HCT116 (cell line): ENCODE results near the gene CBFA2T2. TPM values are rescaled to one million over a fixed set of nuclear protein-coding genes. Genes with fewer than 3 reads are reported as not detected.

Source experiments
- ATAC-seq: fragments of 200-7000 bp; cut with Tn5 transposase; 2 replicates; pipeline ENCODE4 v1.9.1; 2020; ENCODE audit warnings: mild to moderate bottlenecking, moderate library complexity
- BruUV-seq: library from RNA; stranded (reverse); fragments of 400-500 nt; replicated peaks from 2 replicates; lab custom pipeline; 2021; lab: Mats Ljungman, UMichigan
- CTCF ChIA-PET: fragments of 300-600 bp; sonication (Branson Sonifier 250); formaldehyde crosslinking; loops from one replicate; lab custom pipeline; 2021; ENCODE audit warnings: antibody characterized with exemption; lab: Charles Lee
- POLR2A ChIA-PET: fragments of 300-600, 350-600 bp; sonication (Branson Sonifier 250); formaldehyde crosslinking; loops from one replicate; lab custom pipeline; 2021; ENCODE audit warnings: antibody characterized with exemption; lab: Charles Lee
- RAD21 ChIA-PET, 2 experiments: fragments of 300-600 bp; sonication (Branson Sonifier 250); formaldehyde crosslinking; loops; one replicate each; lab custom pipeline; 2023; ENCODE audit warnings: low total read pairs in 2 of 2; ENCODE audit not compliant: uncharacterized antibody in 2 of 2, unreplicated experiment in 2 of 2, low non-redundant PET in 1 of 2; lab: Charles Lee
- DNase-seq: peaks from one replicate; pipeline ENCODE4 v3.0.0-alpha.2; 2010; ENCODE audit warnings: low read depth, low spot score
- H2AFZ ChIP-seq: fragments of 200-600 bp; shearing (Covaris generic), sonication (generic); 2 replicates; pipeline ENCODE4 v1.6.1; 2017; ENCODE audit warnings: low read depth, mixed run types, mixed read lengths, antibody characterized with exemption, low read length; ENCODE audit not compliant: poor library complexity, severe bottlenecking
- H3K27ac ChIP-seq: 2 replicates; pipeline ENCODE4 v1.5.1; 2012; ENCODE audit warnings: low read depth, low read length
- H3K27me3 ChIP-seq: fragments of 200-600 bp; sonication (generic); 2 replicates; pipeline ENCODE4 v1.6.1; 2016; ENCODE audit warnings: mixed run types, low read length, mixed read lengths; ENCODE audit not compliant: insufficient read depth
- H3K36me3 ChIP-seq, 2 experiments: fragments of 200-500 bp in 1 of 2; fragments of 200-600 bp in 1 of 2; sonication (Bioruptor generic) in 1 of 2; sonication (generic) in 1 of 2; 2 replicates each; pipeline versions ENCODE4 v1.5.1 to v1.6.1; 2014 to 2016; ENCODE audit warnings: low read length in 2 of 2, inconsistent platforms in 1 of 2, mixed read lengths in 1 of 2, mixed run types in 1 of 2; ENCODE audit not compliant: insufficient read depth in 2 of 2, control insufficient read depth in 1 of 2
- H3K4me1 ChIP-seq, 2 experiments: fragments of 200-600 bp in 1 of 2; sonication (generic) in 1 of 2; 2 replicates each; pipeline versions ENCODE4 v1.5.1 to v1.6.1; 2012 to 2017; ENCODE audit warnings: low read length in 2 of 2, inconsistent platforms in 1 of 2, mild to moderate bottlenecking in 1 of 2, mixed read lengths in 1 of 2, mixed run types in 1 of 2, moderate library complexity in 1 of 2; ENCODE audit not compliant: insufficient read depth in 2 of 2, control insufficient read depth in 1 of 2
- H3K4me2 ChIP-seq: fragments of 200-600 bp; sonication (generic); 2 replicates; pipeline ENCODE4 v1.6.1; 2017; ENCODE audit warnings: mixed run types, low read length, mixed read lengths
- H3K4me3 ChIP-seq, 2 experiments: fragments of 200-600 bp in 1 of 2; sonication (generic) in 1 of 2; replicated peaks in 1 of 2; 2 replicates each; pipeline ENCODE4 v1.5.1; 2011 to 2016; ENCODE audit warnings: low read length in 2 of 2, control low read depth in 1 of 2, low read depth in 1 of 2, mild to moderate bottlenecking in 1 of 2, mixed read lengths in 1 of 2, mixed run types in 1 of 2
- H3K79me2 ChIP-seq: fragments of 200-600 bp; sonication (generic); 2 replicates; pipeline ENCODE4 v1.6.1; 2017; ENCODE audit warnings: mild to moderate bottlenecking, mixed run types, low read length, moderate library complexity, mixed read lengths; ENCODE audit not compliant: insufficient read depth
- H3K9ac ChIP-seq: fragments of 200-600 bp; sonication (generic); 2 replicates; pipeline ENCODE4 v1.6.1; 2016; ENCODE audit warnings: low read length, mixed read lengths
- H3K9me2 ChIP-seq: fragments of 200-600 bp; sonication (generic), shearing (Covaris generic); 2 replicates; pipeline ENCODE4 v1.6.1; 2017; ENCODE audit warnings: mixed run types, mild to moderate bottlenecking, moderate library complexity; ENCODE audit not compliant: insufficient read depth
- H3K9me3 ChIP-seq, 2 experiments: fragments of 200-500 bp in 1 of 2; fragments of 200-600 bp in 1 of 2; sonication (Bioruptor generic) in 1 of 2; sonication (generic) in 1 of 2; 2 replicates each; pipeline ENCODE4 v1.6.1; 2014 to 2017; ENCODE audit warnings: low read length in 2 of 2, mixed read lengths in 2 of 2, inconsistent platforms in 1 of 2, low read depth in 1 of 2, mild to moderate bottlenecking in 1 of 2, mixed run types in 1 of 2, moderate library complexity in 1 of 2; ENCODE audit not compliant: control insufficient read depth in 1 of 2, insufficient read depth in 1 of 2
- H4K20me1 ChIP-seq: fragments of 200-600 bp; sonication (generic), shearing (Covaris generic); 2 replicates; pipeline ENCODE4 v1.6.1; 2017; ENCODE audit warnings: mixed run types, mild to moderate bottlenecking, moderate library complexity; ENCODE audit not compliant: insufficient read depth
- CBX3 ChIP-seq: IDR thresholded peaks from 2 replicates; pipeline ENCODE4 v1.6.1; 2012; ENCODE audit warnings: low read depth
- CEBPB ChIP-seq: IDR thresholded peaks from 2 replicates; pipeline ENCODE4 v1.6.1; 2012; ENCODE audit warnings: low read depth
- CTCF ChIP-seq, 3 experiments: fragments of 200-600 bp in 1 of 3; sonication (generic) in 1 of 3; IDR thresholded peaks in 2 of 3; conservative IDR thresholded peaks in 1 of 3; 2 replicates each; pipeline ENCODE4 v1.5.1; 2012 to 2017; ENCODE audit warnings: low read depth in 2 of 3, low read length in 2 of 3, antibody characterized with exemption in 1 of 3, borderline replicate concordance in 1 of 3, control low read depth in 1 of 3, mild to moderate bottlenecking in 1 of 3, mixed read lengths in 1 of 3, mixed run types in 1 of 3, moderate library complexity in 1 of 3; ENCODE audit not compliant: insufficient read depth in 1 of 3
- EGR1 ChIP-seq: IDR thresholded peaks from 2 replicates; pipeline ENCODE4 v1.6.1; 2012; ENCODE audit warnings: low read depth
- ELF1 ChIP-seq: IDR thresholded peaks from 2 replicates; pipeline ENCODE4 v1.6.1; 2012; ENCODE audit warnings: low read depth, borderline replicate concordance
- EZH2 ChIP-seq: fragments of 200-600 bp; sonication (generic); IDR thresholded peaks from 2 replicates; pipeline ENCODE4 v1.6.1; 2017; ENCODE audit warnings: antibody characterized with exemption, mixed run types
- FOSL1 ChIP-seq: IDR thresholded peaks from 2 replicates; pipeline ENCODE4 v1.6.1; 2012; ENCODE audit warnings: low read depth
- JUND ChIP-seq: IDR thresholded peaks from 2 replicates; pipeline ENCODE4 v1.6.1; 2012
- MAX ChIP-seq: IDR thresholded peaks from 2 replicates; pipeline ENCODE4 v1.6.1; 2012
- POLR2A ChIP-seq: IDR thresholded peaks from 2 replicates; pipeline ENCODE4 v1.7.0; 2011; ENCODE audit warnings: borderline replicate concordance; ENCODE audit not compliant: insufficient read depth, insufficient read length; ENCODE audit errors: extremely low read depth
- POLR2AphosphoS5 ChIP-seq: IDR thresholded peaks from 2 replicates; pipeline ENCODE4 v1.6.1; 2011; ENCODE audit warnings: mild to moderate bottlenecking, low read depth, low read length, moderate library complexity
- RAD21 ChIP-seq: IDR thresholded peaks from 2 replicates; pipeline ENCODE4 v1.6.1; 2012; ENCODE audit warnings: low read depth, mild to moderate bottlenecking
- SIN3A ChIP-seq: IDR thresholded peaks from 2 replicates; pipeline ENCODE4 v1.6.1; 2012; ENCODE audit warnings: low read depth
- SP1 ChIP-seq: IDR thresholded peaks from 2 replicates; pipeline ENCODE4 v1.6.1; 2012; ENCODE audit warnings: low read depth
- SRF ChIP-seq: IDR thresholded peaks from 2 replicates; pipeline ENCODE4 v1.6.1; 2012; ENCODE audit warnings: low read depth
- YY1 ChIP-seq: IDR thresholded peaks from 2 replicates; pipeline ENCODE4 v1.6.1; 2011; ENCODE audit warnings: low read length, low read depth, moderate library complexity, mild to moderate bottlenecking; ENCODE audit not compliant: insufficient replicate concordance; ENCODE audit errors: extremely low read depth
- ZBTB33 ChIP-seq: IDR thresholded peaks from 2 replicates; pipeline ENCODE4 v1.6.1; 2011; ENCODE audit warnings: mild to moderate bottlenecking, low read length, moderate library complexity; ENCODE audit not compliant: insufficient replicate concordance; ENCODE audit errors: extremely low read depth
- ZFX ChIP-seq: fragments of 450-650 bp; IDR thresholded peaks from 2 replicates; pipeline ENCODE4 v1.6.1; 2017
- intact Hi-C: fragments of 100-400 bp; cut with micrococcal nuclease; formaldehyde crosslinking; loops from 2 replicates; pipeline ENCODE4 v1.10.0; 2022
- total RNA-seq: library from RNA; stranded (reverse); gene quantifications from one replicate; pipeline ENCODE4 v1.2.1, GENCODE V29; 2021; ENCODE audit not compliant: unreplicated experiment

The CBFA2T2 gene
- total RNA-seq, 1 experiment from 2014 or later, result 8.0 TPM

- DNase-seq (no peak), ATAC-seq (no peak)
- no peaks in the 10 kb centered on the region for H3K4me1 ChIP-seq
- H3K9ac ChIP-seq, result no peak overlapping the region
- H3K27me3 ChIP-seq, result no peaks in the 10 kb centered on the region
- TF ChIP-seq SP1, result no peak
- TF ChIP-seq CTCF (IDR thresholded peaks at IDR 0.05 in 2 of 3, conservative IDR thresholded peaks at IDR 0.05 in 1 of 3; ENCODE audit: borderline replicate concordance in 1 of 3, insufficient read depth in 1 of 3, low read depth in 2 of 3, low read length in 2 of 3), result no peak
- no peak for TF ChIP-seq CEBPB
- no peak for TF ChIP-seq SRF
- TF ChIP-seq ELF1, result no peak
- no peak for TF ChIP-seq FOSL1
- TF ChIP-seq POLR2A, result no peak
- TF ChIP-seq JUND, result no peak
- no peak for TF ChIP-seq ZBTB33
- TF ChIP-seq EZH2, result no peak
- TF ChIP-seq EGR1, result no peak
- TF ChIP-seq RAD21, result no peak
- TF ChIP-seq POLR2AphosphoS5, result no peak
- no peak for TF ChIP-seq ZFX
- TF ChIP-seq YY1, result no peak
- TF ChIP-seq SIN3A, result no peak
- no peak for TF ChIP-seq MAX
- TF ChIP-seq CBX3, result no peak
- ChIA-PET RAD21 (no interaction called here), CTCF (no interaction called here), POLR2A (no interaction called here)
- no peak overlapping the region for H3K4me3 ChIP-seq
- no peaks in the 10 kb centered on the region for H4K20me1 ChIP-seq
- no peaks in the 10 kb centered on the region for H3K9me2 ChIP-seq
- no peak overlapping the region for H3K4me2 ChIP-seq
- H3K36me3 ChIP-seq, result peaks cover 0 to 9% of the 10 kb centered on the region in 2 experiments; a peak in 2 of 4 replicates
- no TSS peak for BruUV-seq
- no peak overlapping the region for H2AFZ ChIP-seq
- no peaks in the 10 kb centered on the region for H3K79me2 ChIP-seq
- no peaks in the 10 kb centered on the region for H3K9me3 ChIP-seq
- H3K27ac ChIP-seq, result no peak overlapping the region
- intact Hi-C loops, result no loop called here
These were observed 155.5 kb downstream of the CBFA2T2 start for GRCh38 chr20:33645396-33645795.
